Neural cell (in vitro differentiated cells): ENCODE results near the gene SNAP25. TPM values are rescaled to one million over a fixed set of nuclear protein-coding genes. Genes with fewer than 3 reads are reported as not detected.

ENCODE experiments used
- H2AFZ ChIP-seq: fragments of 200-600, 300-800 bp; sonication (generic), shearing (Covaris generic); 2 replicates; pipeline ENCODE4 v1.6.0; 2014; ENCODE audit warnings: low read depth, mild to moderate bottlenecking, antibody characterized with exemption, low read length, moderate library complexity
- H3F3A ChIP-seq: fragments of 200-600 bp; shearing (Covaris generic); 2 replicates; pipeline ENCODE4 v1.6.1; 2016; ENCODE audit warnings: mild to moderate bottlenecking, moderate library complexity, mixed read lengths, antibody characterized with exemption, low read length; ENCODE audit not compliant: insufficient read depth, poor library complexity, severe bottlenecking
- H3K27ac ChIP-seq: fragments of 200-600, 300-800 bp; sonication (generic), shearing (Covaris generic); 2 replicates; pipeline ENCODE4 v1.5.1; 2014; ENCODE audit warnings: mild to moderate bottlenecking, low read length, moderate library complexity
- H3K27me3 ChIP-seq: fragments of 300-800, 200-600 bp; sonication (generic), shearing (Covaris generic); 2 replicates; pipeline ENCODE4 v1.6.0; 2014; ENCODE audit warnings: mild to moderate bottlenecking, low read depth, low read length, moderate library complexity; ENCODE audit not compliant: insufficient read depth
- H3K36me3 ChIP-seq: fragments of 300-800, 200-600 bp; sonication (generic), shearing (Covaris generic); 2 replicates; pipeline ENCODE4 v1.5.1; 2014; ENCODE audit warnings: mild to moderate bottlenecking, antibody characterized with exemption, low read length, moderate library complexity; ENCODE audit not compliant: insufficient read depth
- H3K4me2 ChIP-seq: fragments of 300-800, 200-600 bp; sonication (generic), shearing (Covaris generic); 2 replicates; pipeline ENCODE4 v1.6.0; 2014; ENCODE audit warnings: mild to moderate bottlenecking, low read length
- H3K4me3 ChIP-seq: fragments of 300-800, 200-600 bp; sonication (generic), shearing (Covaris generic); 2 replicates; pipeline ENCODE4 v1.5.1; 2014; ENCODE audit warnings: mild to moderate bottlenecking, low read length, moderate library complexity
- H3K79me2 ChIP-seq: fragments of 200-600 bp; shearing (Covaris generic); replicated peaks from 2 replicates; pipeline ENCODE4 v1.6.0; 2014; ENCODE audit warnings: mild to moderate bottlenecking, low read length, moderate library complexity; ENCODE audit not compliant: insufficient read depth
- H3K9ac ChIP-seq: fragments of 300-800, 200-600 bp; sonication (generic), shearing (Covaris generic); 2 replicates; pipeline ENCODE4 v1.6.1; 2016; ENCODE audit warnings: mild to moderate bottlenecking, low read length, mixed read lengths
- H3K9me2 ChIP-seq: fragments of 200-600 bp; shearing (Covaris generic); 2 replicates; pipeline ENCODE4 v1.6.1; 2016; ENCODE audit warnings: mild to moderate bottlenecking, low read length, mixed read lengths; ENCODE audit not compliant: insufficient read depth
- H3K9me3 ChIP-seq: fragments of 200-600, 300-800 bp; sonication (generic), shearing (Covaris generic); 2 replicates; pipeline ENCODE4 v1.6.1; 2016; ENCODE audit warnings: mild to moderate bottlenecking, mixed run types, low read length, moderate library complexity, mixed read lengths
- H4K20me1 ChIP-seq: fragments of 200-600 bp; shearing (Covaris generic); 2 replicates; pipeline ENCODE4 v1.6.1; 2016; ENCODE audit warnings: mild to moderate bottlenecking, mixed run types; ENCODE audit not compliant: insufficient read depth
- EP300 ChIP-seq: fragments of 450-650 bp; conservative IDR thresholded peaks from 2 replicates; pipeline ENCODE4 v1.6.1; 2014; ENCODE audit warnings: antibody characterized with exemption, mild to moderate bottlenecking, moderate library complexity; ENCODE audit not compliant: poor library complexity, severe bottlenecking
- EZH2 ChIP-seq: fragments of 200-600, 300-800 bp; shearing (Covaris generic), sonication (generic); IDR thresholded peaks from 2 replicates; pipeline ENCODE4 v1.6.1; 2014; ENCODE audit warnings: antibody characterized with exemption, low read length, borderline replicate concordance, mild to moderate bottlenecking; ENCODE audit not compliant: insufficient read depth, poor library complexity, severe bottlenecking
- MXI1 ChIP-seq: fragments of 450-650 bp; conservative IDR thresholded peaks from 2 replicates; pipeline ENCODE4 v1.6.1; 2014; ENCODE audit warnings: antibody characterized with exemption, mild to moderate bottlenecking; ENCODE audit not compliant: poor library complexity, severe bottlenecking
- POLR2AphosphoS5 ChIP-seq: IDR thresholded peaks from 2 replicates; pipeline ENCODE4 v1.6.1; 2012
- RAD21 ChIP-seq: fragments of 450-650 bp; conservative IDR thresholded peaks from 2 replicates; pipeline ENCODE4 v1.6.1; 2014; ENCODE audit warnings: antibody characterized with exemption, mild to moderate bottlenecking, moderate library complexity
- REST ChIP-seq: IDR thresholded peaks from 2 replicates; pipeline ENCODE4 v1.6.1; 2012; ENCODE audit warnings: borderline replicate concordance
- SMC3 ChIP-seq: fragments of 450-650 bp; conservative IDR thresholded peaks from 2 replicates; pipeline ENCODE4 v1.6.1; 2014; ENCODE audit warnings: antibody characterized with exemption, mild to moderate bottlenecking, moderate library complexity; ENCODE audit not compliant: poor library complexity
- TAF1 ChIP-seq: IDR thresholded peaks from 2 replicates; pipeline ENCODE4 v1.6.1; 2012; ENCODE audit warnings: low read depth
- polyA plus RNA-seq: library from polyadenylated mRNA; depleted of rRNA; stranded (reverse); fragments of >200 nt; gene quantifications from 2 replicates; pipeline ENCODE4 v1.2.3, GENCODE V29; 2014
- TF ChIP-seq, protein P1 (sequence below): fragments of 450-650 bp; IDR thresholded peaks from 2 replicates; pipeline ENCODE4 v1.5.1; 2014; ENCODE audit warnings: antibody characterized with exemption, mild to moderate bottlenecking, moderate library complexity; ENCODE audit not compliant: poor library complexity, severe bottlenecking

SNAP25 gene
- polyA plus RNA-seq, 1 donor from 2014 or later = 139 TPM

- Histone ChIP-seq H3K27me3 (no peaks in the 10 kb centered on the region), H4K20me1 (no peaks in the 10 kb centered on the region), H3K9ac (no peak overlapping the region), H3K36me3 (no peaks in the 10 kb centered on the region), H3K4me3 (no peak overlapping the region), H3K79me2 (no peaks in the 10 kb centered on the region), H3K9me3 (no peaks in the 10 kb centered on the region), H3K4me2 (no peak overlapping the region), H2AFZ (no peak overlapping the region), H3F3A (no peaks in the 10 kb centered on the region), H3K9me2 (no peaks in the 10 kb centered on the region), H3K27ac (no peak overlapping the region)
- TF ChIP-seq EZH2 (no peak), TAF1 (no peak), REST (no peak), POLR2AphosphoS5 (no peak), MXI1 (no peak), RAD21 (no peak), SMC3 (no peak), EP300 (no peak)
- TF ChIP-seq, protein P1, sequence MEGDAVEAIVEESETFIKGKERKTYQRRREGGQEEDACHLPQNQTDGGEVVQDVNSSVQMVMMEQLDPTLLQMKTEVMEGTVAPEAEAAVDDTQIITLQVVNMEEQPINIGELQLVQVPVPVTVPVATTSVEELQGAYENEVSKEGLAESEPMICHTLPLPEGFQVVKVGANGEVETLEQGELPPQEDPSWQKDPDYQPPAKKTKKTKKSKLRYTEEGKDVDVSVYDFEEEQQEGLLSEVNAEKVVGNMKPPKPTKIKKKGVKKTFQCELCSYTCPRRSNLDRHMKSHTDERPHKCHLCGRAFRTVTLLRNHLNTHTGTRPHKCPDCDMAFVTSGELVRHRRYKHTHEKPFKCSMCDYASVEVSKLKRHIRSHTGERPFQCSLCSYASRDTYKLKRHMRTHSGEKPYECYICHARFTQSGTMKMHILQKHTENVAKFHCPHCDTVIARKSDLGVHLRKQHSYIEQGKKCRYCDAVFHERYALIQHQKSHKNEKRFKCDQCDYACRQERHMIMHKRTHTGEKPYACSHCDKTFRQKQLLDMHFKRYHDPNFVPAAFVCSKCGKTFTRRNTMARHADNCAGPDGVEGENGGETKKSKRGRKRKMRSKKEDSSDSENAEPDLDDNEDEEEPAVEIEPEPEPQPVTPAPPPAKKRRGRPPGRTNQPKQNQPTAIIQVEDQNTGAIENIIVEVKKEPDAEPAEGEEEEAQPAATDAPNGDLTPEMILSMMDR = no peak
These were observed 120.0 kb downstream of the SNAP25 start for GRCh38 chr20:10338426-10339180.

- TF ChIP-seq EP300 = no peak
- TF ChIP-seq, protein P1 = no peak
- no peak for TF ChIP-seq RAD21
- no peak for TF ChIP-seq POLR2AphosphoS5
- TF ChIP-seq TAF1 = no peak
- no peak for TF ChIP-seq REST
- no peak for TF ChIP-seq SMC3
- no peak for TF ChIP-seq MXI1
- no peak for TF ChIP-seq EZH2
- H3K4me2 ChIP-seq = no peak overlapping the region
- H3K27ac ChIP-seq = no peak overlapping the region
- H3K36me3 ChIP-seq = no peaks in the 10 kb centered on the region
- H3K27me3 ChIP-seq = no peaks in the 10 kb centered on the region
- H3K4me3 ChIP-seq = no peak overlapping the region
- no peaks in the 10 kb centered on the region for H3F3A ChIP-seq
- H3K79me2 ChIP-seq = no peaks in the 10 kb centered on the region
- no peak overlapping the region for H2AFZ ChIP-seq
- H3K9me2 ChIP-seq = no peaks in the 10 kb centered on the region
- no peak overlapping the region for H3K9ac ChIP-seq
- no peaks in the 10 kb centered on the region for H4K20me1 ChIP-seq
- no peaks in the 10 kb centered on the region for H3K9me3 ChIP-seq
These were observed 121.0 kb downstream of the SNAP25 start for GRCh38 chr20:10339609-10340008.
